Stimulated activated CD8-positive, alpha-beta memory T cell treated with anti-CD3 and anti-CD28 coated beads, Interleukin-12 subunit alpha, Interleukin-12 subunit beta, amount 100 ng/mL, for 4 hours (primary cell): Measurements from ENCODE around the gene AGAP6.
"Not testable (repeated sequence)": the region's sequence is repeated elsewhere in the genome, so short reads cannot be mapped to it uniquely, and the experiment has no call there.

ENCODE experiments used
- DNase-seq: peaks from one replicate; pipeline ENCODE4 v3.0.0-alpha.2; 2020; ENCODE audit warnings: low read depth

Gene AGAP6

DNA sequence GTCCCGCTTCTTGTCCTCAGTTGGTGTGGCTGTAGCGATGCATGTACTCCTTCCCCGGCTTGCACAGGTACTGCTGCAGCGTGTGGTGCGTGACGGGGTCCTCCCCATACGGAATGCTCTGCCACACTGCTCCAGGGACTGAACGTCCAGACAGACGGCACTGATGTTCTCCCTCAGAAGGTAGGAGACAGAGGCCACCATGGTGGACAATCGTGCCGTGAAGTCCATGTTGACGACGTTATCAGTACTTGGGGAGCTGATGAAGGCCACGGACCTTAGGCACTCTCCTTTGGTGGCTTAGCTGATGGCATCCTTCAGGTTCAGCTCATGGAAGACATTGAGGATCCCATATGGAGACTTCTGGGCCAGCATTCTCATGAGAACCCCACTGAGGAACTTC, 37.4 kb downstream of the AGAP6 start:
- DNase-seq, result no peak

DNA sequence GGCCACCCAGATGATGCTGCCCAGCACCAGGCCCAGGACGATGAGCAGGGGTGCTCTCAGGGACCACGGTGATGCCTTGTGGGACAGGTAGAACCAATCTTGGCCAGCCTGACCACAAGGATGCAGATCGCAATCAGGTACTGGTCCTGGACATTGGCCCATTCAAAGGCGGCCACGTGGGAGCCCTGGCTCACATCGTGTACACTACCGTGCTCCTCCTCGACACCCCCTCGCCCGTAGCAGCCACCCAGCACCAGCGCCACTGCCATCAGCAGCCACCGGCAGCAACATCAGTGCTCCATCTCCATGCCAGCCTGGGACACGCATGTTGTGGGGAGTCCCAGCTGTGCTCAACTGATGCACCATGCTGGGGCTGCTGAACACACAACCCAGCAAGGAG, 39.0 kb downstream of the AGAP6 start:
- no peak for DNase-seq

GRCh38 chr10:50033481-50033880, 45.3 kb downstream of the AGAP6 start:
- DNase-seq, result no peak

DNA sequence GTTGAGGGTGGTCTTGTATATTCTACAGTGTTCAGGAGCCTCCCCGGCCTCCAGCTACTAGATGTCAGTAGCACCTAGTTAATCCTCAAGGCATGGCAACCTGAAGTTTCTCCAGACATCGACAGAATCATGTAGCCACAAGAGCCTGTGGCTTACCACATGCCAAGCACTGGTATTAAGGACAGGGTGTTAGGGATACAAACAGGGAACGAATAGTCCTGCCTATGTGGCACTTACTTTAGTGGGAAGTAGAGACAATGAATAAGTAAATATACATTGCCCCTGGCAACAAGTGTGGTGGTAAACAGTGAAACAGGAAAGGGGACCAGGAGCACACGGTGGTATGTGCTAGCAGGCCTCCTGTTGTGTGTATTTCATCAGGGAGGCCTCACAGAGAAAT, 47.1 kb downstream of the AGAP6 start:
- DNase-seq, result not testable (repeated sequence)

GRCh38 chr10:50044941-50045664, 56.9 kb downstream of the AGAP6 start:
- no peak for DNase-seq

GRCh38 chr10:50046457-50046856, 58.3 kb downstream of the AGAP6 start:
- not testable (repeated sequence) for DNase-seq

- not testable (repeated sequence) for DNase-seq
Observed at GRCh38 chr10:50047594-50047993, 59.4 kb downstream of the AGAP6 start.

DNA sequence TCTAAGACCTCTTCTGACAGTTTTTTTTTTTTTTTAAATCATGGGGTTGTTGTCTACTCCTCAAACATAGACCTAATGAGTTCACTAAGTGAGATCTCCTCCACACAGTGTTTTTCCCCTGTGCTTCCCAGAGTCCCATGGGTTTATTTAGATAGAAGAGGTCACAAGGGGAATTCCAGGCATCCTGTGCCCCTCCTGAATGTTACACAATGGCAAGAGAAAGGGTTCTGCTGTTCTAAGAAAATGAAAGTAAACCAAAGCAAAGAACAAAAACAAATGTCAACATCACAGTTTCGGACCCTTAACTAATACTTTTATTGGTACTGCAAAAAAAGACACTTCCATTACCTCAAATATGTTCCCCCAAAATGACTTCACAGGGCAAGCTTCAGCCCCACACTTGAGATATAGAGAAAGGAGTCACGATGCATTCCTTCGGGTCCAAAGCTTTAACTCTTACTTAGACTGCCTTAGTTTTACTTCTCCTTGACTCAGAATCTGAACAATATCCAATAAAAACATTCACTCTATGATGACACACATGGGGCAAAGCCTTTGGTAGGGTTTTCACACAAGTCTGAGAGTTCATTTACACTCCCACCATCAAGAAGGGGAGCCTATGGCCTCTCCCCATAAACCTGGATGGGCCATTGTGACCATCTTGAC, 63.9 kb downstream of the AGAP6 start:
- DNase-seq, result not testable (repeated sequence)

GRCh38 chr10:50052778-50053376, 64.7 kb downstream of the AGAP6 start:
- not testable (repeated sequence) for DNase-seq

DNA sequence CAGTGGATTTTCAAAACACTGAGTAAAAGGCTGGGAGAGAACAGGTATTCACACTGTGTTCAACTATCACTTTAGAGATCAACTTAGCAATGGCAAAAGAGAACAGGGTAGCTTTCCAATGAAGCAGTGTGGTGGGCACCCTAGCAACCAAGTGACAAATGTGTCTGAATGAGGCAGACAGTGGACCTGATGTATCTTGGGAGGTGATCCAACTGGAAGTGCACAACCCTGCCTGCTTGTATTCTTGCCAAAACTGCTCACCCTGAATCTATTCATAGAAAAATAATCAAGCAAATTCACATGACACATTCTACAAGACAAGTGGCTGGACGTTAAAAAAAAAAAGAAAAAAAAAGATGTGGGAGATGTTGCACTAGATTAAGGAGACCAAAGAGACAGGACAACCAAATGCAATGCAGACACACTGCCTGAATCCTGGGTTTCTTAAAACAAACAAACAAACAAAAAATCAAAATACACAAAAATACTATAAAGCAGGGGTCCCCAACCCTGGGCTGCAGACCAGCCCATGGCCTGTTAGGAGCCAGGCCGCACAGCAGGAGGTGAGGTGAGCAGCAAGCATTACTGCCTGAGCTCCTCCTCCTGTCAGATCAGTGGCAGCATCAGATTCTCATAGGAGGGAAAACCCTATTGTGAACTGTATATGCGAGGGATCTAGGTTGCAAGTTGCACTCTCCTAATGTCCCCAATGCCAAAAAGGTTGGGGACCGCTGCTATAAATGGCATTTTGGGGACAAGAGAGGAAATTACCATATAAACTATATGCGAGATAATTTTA, 67.5 kb downstream of the AGAP6 start:
- DNase-seq, result not testable (repeated sequence)

DNA sequence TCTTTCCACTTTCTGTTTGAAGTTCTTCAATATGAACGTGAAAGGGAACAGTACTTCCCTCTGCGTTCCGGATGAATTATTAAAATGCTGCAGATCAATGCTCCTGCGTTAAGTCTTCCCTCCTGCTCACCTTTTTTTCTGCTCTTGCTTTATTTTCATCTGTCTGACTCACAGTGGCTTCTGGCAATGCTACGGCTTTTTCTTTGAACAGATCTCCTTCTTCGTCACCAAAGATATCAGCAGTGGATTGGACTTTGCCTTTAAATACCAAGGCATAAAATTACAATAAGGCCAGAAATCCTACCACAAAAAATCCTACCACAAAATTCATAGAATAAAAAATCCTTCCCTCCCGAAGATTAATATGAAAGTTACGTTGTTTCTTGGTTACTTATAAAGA, 68.4 kb downstream of the AGAP6 start:
- DNase-seq, result not testable (repeated sequence)

- DNase-seq, result not testable (repeated sequence)
Observed at GRCh38 chr10:50058727-50059126, 70.5 kb downstream of the AGAP6 start.

GRCh38 chr10:50059946-50060345, 71.7 kb downstream of the AGAP6 start:
- DNase-seq, result not testable (repeated sequence)
